ENCODE results near the gene ZNF512.

DNA sequence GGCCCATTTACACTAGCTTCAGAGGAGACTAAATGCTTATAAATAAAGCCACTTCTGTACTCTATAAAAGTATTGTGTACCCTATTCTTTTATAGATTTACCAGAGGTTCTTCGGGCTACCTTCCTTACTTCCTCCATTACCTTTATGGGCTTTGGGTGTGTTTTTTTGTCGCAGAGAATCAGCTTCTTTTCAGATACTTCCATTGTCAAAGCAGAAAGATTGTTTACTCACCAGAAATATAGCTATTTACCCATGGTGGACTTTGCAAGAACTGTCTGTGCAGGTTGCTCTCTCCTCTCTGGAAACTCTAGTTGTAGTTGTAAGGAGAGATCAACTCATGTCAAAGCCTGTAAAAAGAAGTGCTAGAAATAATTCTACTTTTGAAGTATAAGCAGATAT, 31.1 kb downstream of the ZNF512 start:
- TF ChIP-seq EZH2 (IDR thresholded peaks at IDR 0.05; ENCODE audit: insufficient read depth, poor library complexity, severe bottlenecking) (no peak), EZH2phosphoT487 (IDR thresholded peaks at IDR 0.05; ENCODE audit: insufficient read depth, low read depth) (no peak)

Measured in GM23248 (cell line).